ENCODE measurements around the gene CDH12.

DNA sequence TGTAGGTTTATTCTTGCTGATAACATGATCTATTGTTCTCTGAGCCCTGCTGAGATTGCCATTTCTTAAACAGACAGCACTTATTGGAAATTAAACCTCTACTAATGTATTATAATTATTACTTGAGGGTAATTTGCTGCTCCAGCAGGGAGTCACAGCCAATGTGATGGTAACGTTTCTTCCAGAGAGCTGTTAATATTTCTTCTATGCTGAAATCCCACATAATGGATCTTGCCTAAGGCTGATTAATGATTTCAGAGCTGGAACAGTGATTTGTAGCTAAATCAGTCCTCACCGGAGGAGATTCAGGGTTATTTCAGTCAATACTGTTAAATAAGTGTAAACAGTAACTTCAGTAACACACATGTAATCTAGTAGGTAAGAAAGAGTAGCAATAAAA, 170.1 kb downstream of the CDH12 start:
- TF ChIP-seq POLR2A (IDR thresholded peaks at IDR 0.05) (no peak), POLR2AphosphoS5 (IDR thresholded peaks at IDR 0.05) (no peak)

Data from gastroesophageal sphincter (tissue), 2 donors.